ES-I3 (cell line): ENCODE measurements around the gene SPSB1.

Experiments
- H3K36me3 ChIP-seq: 2 replicates; pipeline ENCODE4 v1.6.1; 2013; ENCODE audit warnings: mild to moderate bottlenecking, low read length, control low read depth, moderate library complexity; ENCODE audit not compliant: insufficient read depth
- H3K4me1 ChIP-seq: 2 replicates; pipeline ENCODE4 v1.6.1; 2013; ENCODE audit warnings: mild to moderate bottlenecking, control low read depth, low read length; ENCODE audit not compliant: insufficient read depth
- H3K9ac ChIP-seq: 2 replicates; pipeline ENCODE4 v1.6.1; 2013; ENCODE audit warnings: low read depth, mild to moderate bottlenecking, low read length, moderate library complexity
- H3K9me3 ChIP-seq: 2 replicates; pipeline ENCODE4 v1.6.1; 2013; ENCODE audit warnings: mild to moderate bottlenecking, low read length, moderate library complexity; ENCODE audit not compliant: control insufficient read depth, insufficient read depth

Gene SPSB1

DNA sequence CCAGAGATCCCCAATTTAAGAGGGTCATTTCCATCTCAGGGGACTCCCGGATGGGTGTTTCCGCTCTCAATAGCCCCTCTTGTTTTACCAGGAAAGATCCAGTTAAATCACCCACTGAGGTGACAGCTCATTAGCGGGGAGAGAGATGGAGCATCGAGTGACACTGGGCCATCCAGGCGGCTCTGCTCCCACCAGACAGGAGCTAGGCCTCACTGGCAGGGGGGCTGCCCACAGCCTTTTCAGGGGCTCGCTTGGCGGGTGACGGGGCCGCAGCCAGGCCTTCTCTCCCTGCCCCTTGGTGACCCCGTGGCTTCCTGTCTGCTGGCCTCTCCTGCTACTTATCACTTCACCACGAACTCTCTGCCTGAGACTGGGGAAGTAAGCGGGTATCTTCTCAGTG is 26.7 kb upstream of the SPSB1 start:
- H3K36me3 ChIP-seq: no peaks in the 10 kb centered on the region
- no peaks in the 10 kb centered on the region for H3K9me3 ChIP-seq
- no peak overlapping the region for H3K9ac ChIP-seq
- H3K4me1 ChIP-seq: no peaks in the 10 kb centered on the region

DNA sequence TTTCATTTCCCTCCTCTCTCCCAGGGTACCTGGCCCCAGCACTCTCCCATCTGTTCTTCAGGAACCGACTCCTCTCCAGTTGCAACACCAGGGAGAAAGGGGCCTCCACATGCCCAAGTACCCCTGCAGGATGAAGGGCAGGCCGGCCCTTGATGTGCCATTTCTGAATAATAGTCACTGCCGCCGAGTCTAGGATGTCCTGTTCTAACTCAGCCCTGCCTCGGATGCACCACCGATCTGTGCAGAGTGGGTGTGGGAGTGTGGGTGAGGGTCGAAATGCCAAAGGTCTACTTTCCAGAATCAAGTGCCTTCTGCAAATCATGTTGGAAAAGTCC is 25.4 kb upstream of the SPSB1 start:
- H3K4me1 ChIP-seq: no peaks in the 10 kb centered on the region
- H3K9me3 ChIP-seq: no peaks in the 10 kb centered on the region
- no peaks in the 10 kb centered on the region for H3K36me3 ChIP-seq
- no peak overlapping the region for H3K9ac ChIP-seq

DNA sequence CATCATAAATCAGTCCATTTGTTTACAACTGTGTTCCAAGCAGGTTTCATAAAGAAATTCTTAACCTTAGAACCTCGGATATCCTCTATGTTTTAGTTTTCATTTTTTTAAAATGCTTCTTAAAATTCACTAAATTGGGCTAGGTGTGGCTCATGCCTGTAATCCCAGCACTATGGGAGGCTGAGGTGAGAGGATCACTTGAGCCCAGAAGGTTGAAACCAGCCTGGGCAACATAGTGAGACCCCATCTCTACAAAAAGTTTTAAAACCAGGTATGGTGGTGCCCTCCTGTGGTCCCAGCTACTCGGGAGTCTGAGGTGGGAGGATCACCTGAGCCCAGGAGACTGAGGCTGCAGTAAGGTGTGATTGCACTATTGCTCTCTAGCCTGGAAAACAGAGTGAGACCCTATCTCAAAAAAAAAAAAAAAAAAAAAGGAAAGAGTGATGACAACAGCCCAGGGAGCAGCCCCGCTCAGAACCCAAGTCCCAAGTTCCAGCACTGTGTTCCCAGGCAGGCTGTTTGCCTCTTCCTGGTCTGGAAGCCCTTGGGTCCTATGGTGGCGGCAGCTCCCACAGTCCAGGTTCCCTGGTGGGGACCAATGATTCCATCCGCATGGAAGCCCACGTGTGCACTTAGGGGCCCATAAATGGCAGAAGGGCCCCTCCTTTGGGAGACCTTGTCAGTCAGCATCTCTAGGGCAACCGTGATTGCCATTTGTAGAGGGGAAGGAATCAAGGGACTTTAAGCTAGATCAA is 24.7 kb upstream of the SPSB1 start:
- H3K4me1 ChIP-seq: no peaks in the 10 kb centered on the region
- H3K9me3 ChIP-seq: no peaks in the 10 kb centered on the region
- H3K36me3 ChIP-seq: no peaks in the 10 kb centered on the region
- no peak overlapping the region for H3K9ac ChIP-seq

DNA sequence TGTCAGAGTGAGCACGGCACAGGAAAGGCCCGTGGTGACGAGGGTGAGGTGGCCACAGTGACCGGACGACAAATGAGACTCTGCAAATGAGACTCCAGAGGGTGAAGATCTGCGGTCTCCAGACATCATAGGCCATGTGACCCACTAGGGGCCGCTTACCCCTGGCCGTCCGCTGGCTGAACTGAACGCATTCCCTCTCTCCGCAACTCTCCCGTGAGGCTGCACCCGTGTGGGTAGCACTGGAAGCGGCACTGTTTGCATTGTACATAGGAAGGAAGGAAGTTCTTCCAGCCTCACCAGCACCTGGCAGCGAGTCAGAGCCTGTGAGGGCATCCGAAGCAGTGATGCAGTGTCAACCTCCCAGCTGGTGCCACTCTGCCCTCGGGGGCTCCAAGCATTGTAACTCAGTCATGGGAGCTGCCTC is 23.6 kb upstream of the SPSB1 start:
- no peaks in the 10 kb centered on the region for H3K4me1 ChIP-seq
- no peaks in the 10 kb centered on the region for H3K9me3 ChIP-seq
- H3K36me3 ChIP-seq: no peaks in the 10 kb centered on the region
- no peak overlapping the region for H3K9ac ChIP-seq

DNA sequence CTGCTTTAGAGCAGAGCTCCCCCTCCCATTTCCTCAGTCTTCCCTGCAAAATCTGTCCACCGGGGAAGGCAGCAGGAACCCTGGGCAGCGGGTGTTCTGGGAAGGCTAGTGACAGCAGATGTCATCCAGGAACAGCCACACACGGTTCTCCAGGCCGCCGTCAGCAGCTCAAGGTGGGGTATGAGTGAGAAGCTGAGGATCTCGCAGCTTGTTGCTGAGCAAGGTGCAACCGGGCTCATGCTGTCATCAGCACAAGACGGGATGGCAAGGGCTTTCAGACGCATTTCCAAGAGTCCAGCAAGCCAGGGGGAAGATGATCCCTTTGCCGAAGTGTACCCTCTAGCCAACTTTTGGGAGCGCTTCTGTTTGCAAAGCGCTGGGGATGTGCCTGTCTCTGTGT is 23.0 kb upstream of the SPSB1 start:
- no peaks in the 10 kb centered on the region for H3K36me3 ChIP-seq
- no peak overlapping the region for H3K9ac ChIP-seq
- no peaks in the 10 kb centered on the region for H3K4me1 ChIP-seq
- no peaks in the 10 kb centered on the region for H3K9me3 ChIP-seq

DNA sequence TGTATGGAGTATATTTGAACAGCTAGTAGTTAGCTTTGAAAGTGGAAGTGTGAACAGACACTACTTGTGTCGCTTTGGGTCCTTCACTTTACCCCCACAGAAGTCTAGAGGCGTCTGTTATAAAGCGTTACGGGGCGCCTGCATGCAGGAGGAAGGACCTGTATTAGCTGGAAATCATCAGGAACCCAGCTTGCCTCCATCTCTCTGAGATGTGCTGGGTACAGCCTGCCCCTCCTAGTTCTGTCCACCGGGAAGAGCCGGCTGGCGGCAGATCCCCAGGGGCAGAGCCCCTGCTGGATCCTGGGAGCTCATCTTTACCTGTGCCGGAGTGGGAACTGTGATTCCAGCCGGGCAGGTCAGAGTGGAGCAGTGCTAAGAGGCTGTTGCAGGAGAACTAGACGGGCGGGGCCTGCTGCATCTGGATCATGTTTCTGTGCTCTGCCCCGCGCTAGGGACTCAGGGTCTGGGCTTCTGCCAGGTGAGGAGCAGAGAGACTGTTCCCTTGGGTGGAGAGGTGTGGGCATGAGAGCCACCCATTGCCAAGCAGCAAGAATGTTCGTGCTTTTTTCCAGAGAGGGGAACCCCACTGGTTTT is 22.3 kb upstream of the SPSB1 start:
- no peaks in the 10 kb centered on the region for H3K36me3 ChIP-seq
- peaks cover 6% of the 10 kb centered on the region; the same call in 1 of the 2 replicates for H3K4me1 ChIP-seq
- no peaks in the 10 kb centered on the region for H3K9me3 ChIP-seq
- no peak overlapping the region for H3K9ac ChIP-seq

DNA sequence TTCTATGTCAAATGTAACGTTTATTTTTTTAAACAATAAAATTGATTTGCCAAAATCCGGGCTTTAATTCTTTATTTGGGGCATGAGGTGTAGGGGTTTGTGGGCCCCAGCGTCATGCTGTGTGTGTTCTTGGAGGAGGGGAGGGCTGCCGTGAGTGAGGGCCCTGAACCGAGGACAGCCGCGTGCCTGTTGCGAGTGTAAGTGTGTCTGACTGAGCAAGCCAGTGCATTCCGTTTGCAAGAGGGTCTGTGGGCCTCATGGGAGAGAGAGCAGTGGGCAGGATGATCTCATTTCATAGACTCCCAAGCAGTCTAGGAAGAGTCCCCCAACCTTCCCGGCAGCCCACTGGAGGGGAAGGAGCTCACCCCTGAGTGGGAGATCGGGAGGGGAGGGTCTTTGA is 21.4 kb upstream of the SPSB1 start:
- Histone ChIP-seq H3K4me1 (peaks cover 12% of the 10 kb centered on the region; the same call in 1 of the 2 replicates), H3K36me3 (no peaks in the 10 kb centered on the region), H3K9me3 (no peaks in the 10 kb centered on the region), H3K9ac (no peak overlapping the region)

DNA sequence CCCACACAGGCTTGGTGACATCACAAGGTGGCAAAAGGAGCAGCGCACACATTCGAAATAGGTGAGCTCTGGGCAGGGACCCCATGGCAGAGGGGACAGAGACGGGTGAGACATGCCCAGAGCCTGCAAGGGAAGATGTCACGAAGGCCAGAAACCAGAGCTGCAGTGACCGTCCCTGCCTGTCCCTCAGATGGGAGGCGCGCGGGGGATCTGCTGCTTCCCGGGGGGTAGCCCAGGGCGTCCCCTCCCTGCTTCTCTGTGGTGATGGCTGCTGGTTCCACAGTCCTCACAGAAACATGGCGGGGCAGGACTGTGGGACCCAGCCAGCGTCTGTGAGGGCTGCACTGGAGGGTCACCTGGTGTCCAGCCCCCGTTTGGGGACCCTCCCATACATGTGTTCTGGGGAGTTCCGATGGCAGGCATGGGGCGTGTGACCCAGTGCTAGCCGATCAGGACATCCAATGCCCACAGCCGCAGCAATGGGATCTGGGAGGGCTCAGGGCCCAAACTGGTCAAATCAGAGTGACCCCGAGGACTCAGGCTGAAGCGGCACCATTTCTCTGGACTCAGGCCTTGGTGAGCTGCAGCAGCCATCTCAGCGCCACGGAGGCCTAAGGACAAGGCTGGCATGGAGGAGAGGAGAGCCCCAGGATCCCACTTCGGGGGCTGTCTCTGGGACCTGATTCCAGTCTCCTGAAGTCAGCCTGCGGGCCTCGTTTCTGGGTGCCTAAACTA is 20.7 kb upstream of the SPSB1 start:
- Histone ChIP-seq H3K36me3 (no peaks in the 10 kb centered on the region), H3K9ac (no peak overlapping the region), H3K4me1 (peaks cover 12% of the 10 kb centered on the region; the same call in 1 of the 2 replicates), H3K9me3 (no peaks in the 10 kb centered on the region)

DNA sequence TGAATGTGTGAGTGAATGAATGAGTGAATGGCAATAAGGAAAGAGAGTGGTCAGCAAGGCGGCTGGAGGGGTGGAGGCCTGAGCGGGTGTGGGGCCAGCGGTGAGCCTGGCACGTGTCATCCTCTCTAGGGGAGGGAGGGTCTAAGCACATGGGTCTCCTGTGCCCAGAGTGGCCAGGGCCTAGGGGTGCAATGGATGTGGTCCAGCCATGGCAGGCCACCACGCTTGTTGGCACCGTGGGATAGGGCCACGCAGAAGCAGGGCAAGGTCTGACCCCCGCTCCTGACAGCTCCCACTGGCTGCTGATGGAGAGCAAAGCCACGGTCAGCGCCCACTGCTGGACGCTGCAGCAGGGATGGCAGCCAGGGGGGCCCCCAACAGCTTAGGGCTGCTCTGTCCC is 19.5 kb upstream of the SPSB1 start:
- H3K36me3 ChIP-seq: no peaks in the 10 kb centered on the region
- no peak overlapping the region for H3K9ac ChIP-seq
- no peaks in the 10 kb centered on the region for H3K9me3 ChIP-seq
- H3K4me1 ChIP-seq: peaks cover 12% of the 10 kb centered on the region; the same call in 1 of the 2 replicates

DNA sequence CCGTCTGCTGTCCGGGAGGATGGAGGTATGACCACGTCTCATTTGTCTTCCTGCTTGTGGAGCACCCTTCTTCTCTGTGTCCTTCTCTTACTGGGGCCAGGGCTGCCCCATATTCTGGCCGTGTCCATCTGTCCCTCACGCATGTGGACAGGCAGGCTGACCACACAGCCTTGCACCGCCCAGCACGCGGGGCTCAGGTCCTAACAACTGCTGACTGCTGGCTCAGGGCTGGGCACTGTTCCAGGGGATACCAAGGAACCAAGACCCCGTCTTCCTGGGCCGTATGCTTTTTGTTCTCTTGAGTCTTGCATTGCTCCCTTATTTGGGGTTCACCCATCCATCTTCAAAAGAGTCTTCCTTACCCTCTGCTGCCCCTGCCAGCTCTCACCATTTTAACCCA is 17.5 kb upstream of the SPSB1 start:
- H3K9me3 ChIP-seq: no peaks in the 10 kb centered on the region
- H3K9ac ChIP-seq: no peak overlapping the region
- no peaks in the 10 kb centered on the region for H3K36me3 ChIP-seq
- H3K4me1 ChIP-seq: peaks cover 24% of the 10 kb centered on the region; the same call in 1 of the 2 replicates

DNA sequence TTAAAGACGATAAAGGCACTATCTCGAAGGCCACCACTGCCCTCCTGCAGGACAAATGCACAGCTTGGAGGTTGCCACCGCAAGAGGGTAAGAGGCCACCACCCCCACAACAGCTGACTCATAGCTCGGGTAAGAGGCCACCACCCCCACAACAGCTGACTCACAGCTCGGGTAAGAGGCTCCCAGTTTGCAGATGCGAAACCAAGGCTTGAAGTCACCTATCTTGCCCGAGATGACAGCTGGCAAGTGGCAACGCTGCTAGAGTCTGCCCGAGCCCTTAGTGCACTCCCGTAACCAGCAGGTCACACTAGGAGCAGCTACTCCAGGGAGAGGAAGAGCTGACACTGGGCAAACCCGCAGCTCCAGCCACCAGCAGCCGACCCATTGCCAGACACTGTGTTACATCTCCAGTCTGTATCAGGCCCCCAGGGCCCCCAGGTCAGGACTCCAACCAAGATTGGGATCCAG is 17.1 kb upstream of the SPSB1 start:
- peaks cover 24% of the 10 kb centered on the region; the same call in 1 of the 2 replicates for H3K4me1 ChIP-seq
- H3K36me3 ChIP-seq: no peaks in the 10 kb centered on the region
- H3K9me3 ChIP-seq: no peaks in the 10 kb centered on the region
- H3K9ac ChIP-seq: no peak overlapping the region

DNA sequence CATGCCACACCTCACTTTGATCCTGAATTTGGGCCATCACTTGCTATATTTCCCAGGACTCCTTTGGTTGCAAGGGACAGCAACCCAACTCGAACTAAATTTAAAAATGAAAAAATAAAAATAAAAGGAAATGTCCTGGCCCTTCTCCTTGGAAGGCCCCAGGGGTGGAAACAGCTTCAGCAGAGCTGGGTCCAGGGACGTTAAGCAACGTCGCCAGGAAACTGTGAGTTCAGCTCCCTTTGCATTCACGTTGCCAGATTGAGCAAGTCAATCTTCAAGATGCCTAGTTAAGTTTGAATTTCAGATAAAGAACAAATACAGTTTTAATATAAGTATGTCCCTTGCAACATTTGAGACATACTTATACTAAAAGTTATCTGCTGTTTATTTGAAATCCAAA is 14.6 kb upstream of the SPSB1 start:
- peaks cover 24% of the 10 kb centered on the region; the same call in 1 of the 2 replicates for H3K4me1 ChIP-seq
- H3K36me3 ChIP-seq: no peaks in the 10 kb centered on the region
- H3K9ac ChIP-seq: no peak overlapping the region
- no peaks in the 10 kb centered on the region for H3K9me3 ChIP-seq

DNA sequence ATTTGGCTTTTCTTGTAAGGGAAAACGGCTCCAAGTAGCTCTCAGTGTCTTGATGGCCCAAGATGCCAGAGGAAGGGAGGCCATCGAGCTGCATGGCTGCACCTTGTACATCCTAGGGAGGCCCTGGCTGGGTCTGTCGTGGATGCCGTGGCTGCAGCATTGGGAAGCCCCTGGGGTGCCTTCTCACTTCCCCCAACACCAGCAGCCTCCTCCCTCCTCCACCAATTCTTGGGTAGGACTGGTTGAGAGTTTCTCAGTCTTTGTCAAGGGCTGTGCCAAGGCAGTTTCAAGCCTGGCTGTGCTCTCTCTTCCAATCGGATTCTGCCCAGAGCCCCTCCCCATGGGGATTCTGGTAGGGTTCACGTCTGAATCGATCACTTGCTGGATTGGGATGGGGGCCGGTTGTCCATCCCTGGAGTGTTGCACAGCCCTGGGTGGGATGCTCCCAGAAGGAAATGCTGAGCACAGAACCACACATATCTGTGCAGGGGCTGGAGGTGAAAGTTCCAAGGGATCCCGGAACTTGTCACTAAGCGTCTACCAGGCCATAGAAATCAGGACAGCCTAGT is 14.0 kb upstream of the SPSB1 start:
- no peaks in the 10 kb centered on the region for H3K36me3 ChIP-seq
- H3K9me3 ChIP-seq: no peaks in the 10 kb centered on the region
- H3K4me1 ChIP-seq: peaks cover 24% of the 10 kb centered on the region; the same call in 1 of the 2 replicates
- H3K9ac ChIP-seq: no peak overlapping the region

DNA sequence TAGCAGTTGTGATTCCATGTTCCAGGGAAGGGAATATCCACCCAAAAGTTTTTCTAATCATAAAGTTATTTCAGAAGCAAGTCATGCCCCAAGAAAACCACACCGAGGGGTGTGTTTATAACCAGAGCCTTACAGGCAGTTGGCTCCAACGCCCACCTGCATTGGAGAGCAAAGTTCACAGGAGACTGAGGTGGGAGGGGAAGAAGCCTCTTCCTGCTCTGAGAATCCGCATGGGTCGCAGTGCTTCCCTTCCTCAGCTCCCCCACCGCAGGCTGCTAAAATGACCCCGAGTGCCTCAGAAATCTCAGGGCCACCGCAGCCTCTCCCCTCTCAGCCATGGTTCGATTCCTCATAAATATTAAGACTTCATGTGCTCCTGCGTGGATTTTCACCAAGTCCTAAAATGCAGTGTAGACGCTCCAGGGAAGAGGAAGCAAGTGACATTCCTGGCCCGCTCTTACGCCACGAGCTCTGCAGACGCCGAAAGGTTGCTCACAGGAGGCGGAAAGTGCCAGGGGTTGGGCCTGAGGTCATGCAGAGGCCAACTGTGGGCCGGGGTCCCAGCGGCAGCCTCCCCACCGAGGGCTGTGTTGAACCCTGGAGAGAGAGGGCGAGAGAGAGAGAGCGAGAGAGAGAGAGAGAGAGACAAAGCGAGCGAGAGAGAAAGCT is 13.4 kb upstream of the SPSB1 start:
- H3K36me3 ChIP-seq: no peaks in the 10 kb centered on the region
- no peak overlapping the region for H3K9ac ChIP-seq
- H3K4me1 ChIP-seq: peaks cover 24% of the 10 kb centered on the region; the same call in 1 of the 2 replicates
- H3K9me3 ChIP-seq: 0 out of 2 replicates have a peak, but pooled peaks cover 1% of the 10 kb centered on the region
